OCI-LY3 (cell line): ENCODE results near the gene PSENEN.

Experiments used
- H2AFZ ChIP-seq: fragments of 200-600, 300-600 bp; shearing (Covaris generic); 2 replicates; pipeline ENCODE4 v1.6.0; 2014; ENCODE audit warnings: antibody characterized with exemption, low read depth, low read length
- H3K27ac ChIP-seq: fragments of 200-600, 300-600 bp; sonication (generic); 2 replicates; pipeline ENCODE4 v1.5.1; 2014; ENCODE audit warnings: mild to moderate bottlenecking, low read length, moderate library complexity, mixed read lengths
- H3K27me3 ChIP-seq: fragments of 200-600, 300-600 bp; sonication (generic); 2 replicates; pipeline ENCODE4 v1.6.1; 2014; ENCODE audit warnings: low read depth, low read length, mixed read lengths
- H3K36me3 ChIP-seq: fragments of 200-600, 300-600 bp; sonication (generic); replicated peaks from 2 replicates; pipeline ENCODE3; 2014; ENCODE audit warnings: low read depth, low read length, mixed read lengths
- H3K4me1 ChIP-seq: fragments of 300-600, 200-600 bp; sonication (generic); 2 replicates; pipeline ENCODE4 v1.6.1; 2014; ENCODE audit warnings: low read length, mixed read lengths
- H3K4me2 ChIP-seq: fragments of 200-600, 300-600 bp; sonication (generic); 2 replicates; pipeline ENCODE4 v1.6.1; 2014; ENCODE audit warnings: low read length, mixed read lengths
- H3K4me3 ChIP-seq: fragments of 300-600, 200-600 bp; sonication (generic); 2 replicates; pipeline ENCODE4 v1.5.1; 2014; ENCODE audit warnings: antibody characterized with exemption, mild to moderate bottlenecking, low read length, moderate library complexity
- H3K79me2 ChIP-seq: fragments of 300-600, 200-600 bp; shearing (Covaris generic); 2 replicates; pipeline ENCODE4 v1.6.1; 2014; ENCODE audit warnings: mild to moderate bottlenecking, low read length, mixed read lengths
- H3K9ac ChIP-seq: fragments of 300-600, 200-600 bp; shearing (Covaris generic); 2 replicates; pipeline ENCODE4 v1.6.0; 2014; ENCODE audit warnings: mild to moderate bottlenecking, low read length, moderate library complexity
- H3K9me3 ChIP-seq: fragments of 200-600, 300-600 bp; shearing (Covaris generic); 2 replicates; pipeline ENCODE4 v1.6.1; 2014; ENCODE audit warnings: low read length, mixed read lengths; ENCODE audit not compliant: insufficient read depth
- H4K20me1 ChIP-seq: fragments of 200-600, 300-600 bp; sonication (generic); 2 replicates; pipeline ENCODE4 v1.6.1; 2016; ENCODE audit warnings: low read length, mixed read lengths; ENCODE audit not compliant: insufficient read depth
- CTCF ChIP-seq: fragments of 200-600, 300-600 bp; sonication (generic); IDR thresholded peaks from 2 replicates; pipeline ENCODE4 v1.5.1; 2014; ENCODE audit warnings: antibody characterized with exemption, low read length, low read depth
- EZH2phosphoT487 ChIP-seq: fragments of 200-600 bp; shearing (Covaris generic); IDR thresholded peaks from 2 replicates; pipeline ENCODE4 v1.6.1; 2018; ENCODE audit warnings: antibody characterized with exemption, mixed run types, low read depth

The PSENEN gene

GRCh38 chr19:35777086-35777841, 31.8 kb downstream of the PSENEN start:
- H3K9ac ChIP-seq = no peak overlapping the region
- H3K79me2 ChIP-seq = no peaks in the 10 kb centered on the region
- H3K27me3 ChIP-seq = no peaks in the 10 kb centered on the region
- no peak overlapping the region for H3K4me2 ChIP-seq
- no peaks in the 10 kb centered on the region for H4K20me1 ChIP-seq
- no peaks in the 10 kb centered on the region for H3K9me3 ChIP-seq
- H3K4me1 ChIP-seq = peaks cover 23% of the 10 kb centered on the region
- no peak overlapping the region for H3K27ac ChIP-seq
- H2AFZ ChIP-seq = no peak overlapping the region
- no peaks in the 10 kb centered on the region for H3K36me3 ChIP-seq
- no peak overlapping the region for H3K4me3 ChIP-seq
- TF ChIP-seq CTCF = no peak
- no peak for TF ChIP-seq EZH2phosphoT487

GRCh38 chr19:35777961-35778360, 32.5 kb downstream of the PSENEN start:
- Histone ChIP-seq H3K9me3 (no peaks in the 10 kb centered on the region), H2AFZ (no peak overlapping the region), H3K79me2 (no peaks in the 10 kb centered on the region), H4K20me1 (no peaks in the 10 kb centered on the region), H3K36me3 (no peaks in the 10 kb centered on the region), H3K4me2 (no peak overlapping the region), H3K27me3 (no peaks in the 10 kb centered on the region), H3K4me1 (peaks cover 28% of the 10 kb centered on the region), H3K27ac (no peak overlapping the region), H3K4me3 (no peak overlapping the region), H3K9ac (no peak overlapping the region)
- no peak for TF ChIP-seq CTCF
- TF ChIP-seq EZH2phosphoT487 = no peak

- H3K27me3 ChIP-seq = no peaks in the 10 kb centered on the region
- H3K9ac ChIP-seq = no peak overlapping the region
- no peak overlapping the region for H3K4me3 ChIP-seq
- no peak overlapping the region for H2AFZ ChIP-seq
- peaks cover 35% of the 10 kb centered on the region for H3K4me1 ChIP-seq
- H4K20me1 ChIP-seq = no peaks in the 10 kb centered on the region
- no peak overlapping the region for H3K27ac ChIP-seq
- no peak overlapping the region for H3K4me2 ChIP-seq
- no peaks in the 10 kb centered on the region for H3K36me3 ChIP-seq
- no peak for TF ChIP-seq EZH2phosphoT487
- TF ChIP-seq CTCF = no peak
- H3K9me3 ChIP-seq = no peaks in the 10 kb centered on the region
- no peaks in the 10 kb centered on the region for H3K79me2 ChIP-seq
These were observed 33.6 kb downstream of the PSENEN start for GRCh38 chr19:35779033-35779432.

- Histone ChIP-seq H3K9me3 (no peaks in the 10 kb centered on the region), H3K4me2 (no peak overlapping the region), H3K9ac (no peak overlapping the region), H3K79me2 (no peaks in the 10 kb centered on the region), H3K36me3 (no peaks in the 10 kb centered on the region), H3K4me3 (no peak overlapping the region), H4K20me1 (no peaks in the 10 kb centered on the region), H3K4me1 (peaks cover 33% of the 10 kb centered on the region), H3K27me3 (no peaks in the 10 kb centered on the region), H2AFZ (no peak overlapping the region), H3K27ac (no peak overlapping the region)
- TF ChIP-seq EZH2phosphoT487 = no peak
- TF ChIP-seq CTCF = no peak
These were observed 34.6 kb downstream of the PSENEN start for GRCh38 chr19:35780058-35780457.
